Measurements from ENCODE around the gene DNAJB11.

Gene DNAJB11

DNA sequence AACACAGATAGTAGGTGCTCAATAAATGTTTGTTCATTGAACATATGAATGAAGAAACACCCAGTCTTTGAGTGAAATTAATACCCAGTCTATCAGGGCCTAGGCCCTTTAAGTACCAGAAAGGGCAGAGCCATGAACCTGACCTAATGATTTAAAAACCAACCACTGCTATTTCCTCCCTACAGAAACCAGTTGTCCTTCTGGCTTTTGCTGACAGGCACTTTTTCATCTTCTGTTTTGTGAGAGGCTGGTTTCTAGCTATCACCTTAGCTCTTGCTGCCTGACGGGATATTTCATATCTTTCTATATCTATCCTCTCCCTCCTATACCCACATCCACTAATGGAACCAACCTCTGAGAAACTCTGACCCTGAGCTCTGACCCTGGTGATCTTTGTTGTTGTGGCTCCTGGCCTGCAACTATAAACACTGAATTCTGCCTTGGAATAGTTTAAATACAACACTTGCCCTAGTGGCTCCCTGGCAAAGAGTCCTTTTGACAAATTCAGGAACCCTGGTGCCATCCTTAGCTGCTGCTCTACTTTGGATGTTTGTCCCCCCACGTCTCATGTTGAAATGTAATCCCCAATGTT, 38.2 kb downstream of the DNAJB11 start:
- no peaks in the 10 kb centered on the region for H3K36me3 ChIP-seq (ENCODE audit: control insufficient read depth, low read length)

DNA sequence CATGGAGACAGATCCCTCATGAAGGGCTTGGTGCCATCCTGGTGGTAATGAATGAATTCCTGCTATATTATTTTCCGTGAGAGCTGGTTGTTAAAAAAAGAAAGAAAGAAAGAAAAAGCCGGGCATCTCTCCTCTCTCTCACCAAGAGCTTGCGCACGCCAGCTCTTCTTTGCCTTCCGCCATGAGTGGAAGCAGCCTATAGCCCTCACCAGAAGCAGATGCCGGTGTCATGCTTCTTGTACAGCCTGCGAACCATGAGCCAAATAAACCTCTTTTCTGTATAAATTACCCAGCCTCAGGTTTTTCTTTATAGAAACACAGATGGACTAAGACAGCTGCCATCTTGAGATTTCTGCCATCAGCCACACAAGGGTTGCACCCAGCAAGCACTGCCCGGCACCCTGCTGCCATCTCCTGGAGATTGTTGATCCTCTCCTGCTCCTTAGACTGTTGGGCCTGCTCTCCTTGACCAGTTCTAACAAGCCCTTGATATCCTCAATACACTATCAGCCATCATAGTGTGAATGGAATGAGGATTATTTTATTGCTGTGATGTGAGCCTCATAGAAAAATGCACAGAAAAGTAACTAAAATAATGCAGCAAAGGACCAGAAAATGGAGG, 38.8 kb downstream of the DNAJB11 start:
- Histone ChIP-seq H4K20me1 (ENCODE audit: control insufficient read depth, insufficient read depth, low read depth, low read length) (no peaks in the 10 kb centered on the region), H3K27ac (ENCODE audit: low read depth, low read length) (no peak overlapping the region), H3K27me3 (ENCODE audit: control insufficient read depth, low read length) (peaks cover 9% of the 10 kb centered on the region), H3K4me2 (ENCODE audit: low read length) (no peak overlapping the region), H3K9me3 (ENCODE audit: control insufficient read depth, insufficient read depth, low read length) (no peaks in the 10 kb centered on the region), H3K9me2 (replicated peaks; ENCODE audit: control insufficient read depth, low read length) (no peaks in the 10 kb centered on the region), H3K4me3 (ENCODE audit: low read length) (no peak overlapping the region), H3K4me1 (ENCODE audit: control insufficient read depth, low read length) (peaks cover 4% of the 10 kb centered on the region), H3K36me3 (ENCODE audit: control insufficient read depth, low read length) (no peaks in the 10 kb centered on the region), H3F3A (ENCODE audit: control insufficient read depth, insufficient read depth) (no peaks in the 10 kb centered on the region), H3K79me2 (ENCODE audit: control insufficient read depth, low read length) (no peaks in the 10 kb centered on the region)
- TF ChIP-seq EZH2phosphoT487 (IDR thresholded peaks at IDR 0.05; ENCODE audit: borderline replicate concordance, low read length): no peak
- TF ChIP-seq, protein P1, sequence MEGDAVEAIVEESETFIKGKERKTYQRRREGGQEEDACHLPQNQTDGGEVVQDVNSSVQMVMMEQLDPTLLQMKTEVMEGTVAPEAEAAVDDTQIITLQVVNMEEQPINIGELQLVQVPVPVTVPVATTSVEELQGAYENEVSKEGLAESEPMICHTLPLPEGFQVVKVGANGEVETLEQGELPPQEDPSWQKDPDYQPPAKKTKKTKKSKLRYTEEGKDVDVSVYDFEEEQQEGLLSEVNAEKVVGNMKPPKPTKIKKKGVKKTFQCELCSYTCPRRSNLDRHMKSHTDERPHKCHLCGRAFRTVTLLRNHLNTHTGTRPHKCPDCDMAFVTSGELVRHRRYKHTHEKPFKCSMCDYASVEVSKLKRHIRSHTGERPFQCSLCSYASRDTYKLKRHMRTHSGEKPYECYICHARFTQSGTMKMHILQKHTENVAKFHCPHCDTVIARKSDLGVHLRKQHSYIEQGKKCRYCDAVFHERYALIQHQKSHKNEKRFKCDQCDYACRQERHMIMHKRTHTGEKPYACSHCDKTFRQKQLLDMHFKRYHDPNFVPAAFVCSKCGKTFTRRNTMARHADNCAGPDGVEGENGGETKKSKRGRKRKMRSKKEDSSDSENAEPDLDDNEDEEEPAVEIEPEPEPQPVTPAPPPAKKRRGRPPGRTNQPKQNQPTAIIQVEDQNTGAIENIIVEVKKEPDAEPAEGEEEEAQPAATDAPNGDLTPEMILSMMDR (IDR thresholded peaks at IDR 0.05; ENCODE audit: low read depth, low read length, poor library complexity, severe bottlenecking): no peak

More for the DNA sequence above, 38.2 kb downstream of the DNAJB11 start:
- Histone ChIP-seq H3K9me3 (ENCODE audit: control insufficient read depth, insufficient read depth, low read length) (no peaks in the 10 kb centered on the region), H3K4me2 (ENCODE audit: low read length) (no peak overlapping the region), H3K9me2 (replicated peaks; ENCODE audit: control insufficient read depth, low read length) (no peaks in the 10 kb centered on the region), H3K27me3 (ENCODE audit: control insufficient read depth, low read length) (peaks cover 4% of the 10 kb centered on the region; the same call in 1 of the 2 replicates), H3K4me1 (ENCODE audit: control insufficient read depth, low read length) (no peaks in the 10 kb centered on the region), H3F3A (ENCODE audit: control insufficient read depth, insufficient read depth) (no peaks in the 10 kb centered on the region), H3K4me3 (ENCODE audit: low read length) (no peak overlapping the region), H4K20me1 (ENCODE audit: control insufficient read depth, insufficient read depth, low read depth, low read length) (no peaks in the 10 kb centered on the region), H3K27ac (ENCODE audit: low read depth, low read length) (no peak overlapping the region), H3K79me2 (ENCODE audit: control insufficient read depth, low read length) (no peaks in the 10 kb centered on the region)
- TF ChIP-seq, protein P1 (IDR thresholded peaks at IDR 0.05; ENCODE audit: low read depth, low read length, poor library complexity, severe bottlenecking): no peak
- no peak for TF ChIP-seq EZH2phosphoT487 (IDR thresholded peaks at IDR 0.05; ENCODE audit: borderline replicate concordance, low read length)

DNA sequence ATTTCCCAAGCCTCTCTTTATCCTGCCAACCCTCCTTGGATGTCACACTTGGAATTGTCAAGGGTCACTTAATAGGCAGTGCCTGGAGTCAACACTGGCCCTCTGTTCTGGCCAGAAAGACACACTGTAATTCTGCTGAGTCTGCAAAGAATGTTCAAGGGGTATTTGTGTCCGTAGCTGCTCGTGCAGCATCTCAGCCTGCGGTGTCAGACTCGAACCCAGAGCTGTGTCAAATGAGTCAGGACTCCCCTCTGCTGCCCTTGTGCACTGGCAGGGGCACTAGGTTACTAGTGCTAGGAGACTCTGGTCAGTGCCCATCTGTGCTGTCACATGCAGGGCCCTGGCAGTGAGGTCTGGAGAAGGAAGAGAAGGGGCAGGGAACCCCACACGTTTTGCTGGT, 41.5 kb downstream of the DNAJB11 start:
- Histone ChIP-seq H3F3A (ENCODE audit: control insufficient read depth, insufficient read depth) (no peaks in the 10 kb centered on the region), H3K4me2 (ENCODE audit: low read length) (no peak overlapping the region), H3K9me3 (ENCODE audit: control insufficient read depth, insufficient read depth, low read length) (no peaks in the 10 kb centered on the region)

More for the DNA sequence above, 41.5 kb downstream of the DNAJB11 start:
- Histone ChIP-seq H3K79me2 (ENCODE audit: control insufficient read depth, low read length) (no peaks in the 10 kb centered on the region), H4K20me1 (ENCODE audit: control insufficient read depth, insufficient read depth, low read depth, low read length) (no peaks in the 10 kb centered on the region), H3K4me3 (ENCODE audit: low read length) (no peak overlapping the region), H3K36me3 (ENCODE audit: control insufficient read depth, low read length) (no peaks in the 10 kb centered on the region), H3K4me1 (ENCODE audit: control insufficient read depth, low read length) (peaks cover 18% of the 10 kb centered on the region), H3K27me3 (ENCODE audit: control insufficient read depth, low read length) (peaks cover 9% of the 10 kb centered on the region), H3K9me2 (replicated peaks; ENCODE audit: control insufficient read depth, low read length) (no peaks in the 10 kb centered on the region), H3K27ac (ENCODE audit: low read depth, low read length) (no peak overlapping the region)
- TF ChIP-seq, protein P1 (IDR thresholded peaks at IDR 0.05; ENCODE audit: low read depth, low read length, poor library complexity, severe bottlenecking): no peak
- no peak for TF ChIP-seq EZH2phosphoT487 (IDR thresholded peaks at IDR 0.05; ENCODE audit: borderline replicate concordance, low read length)
